HEK293T (cell line): ENCODE measurements around the gene UNC79.

Experiments used
- FOXM1 ChIP-seq: fragments of 450-650 bp; IDR thresholded peaks from 2 replicates; pipeline ENCODE4 v1.6.1; 2017; ENCODE audit warnings: mild to moderate bottlenecking, borderline replicate concordance
- HDGF ChIP-seq: fragments of 450-650 bp; IDR thresholded peaks from 2 replicates; pipeline ENCODE4 v1.6.1; 2017; ENCODE audit warnings: antibody characterized with exemption, borderline replicate concordance

GRCh38 chr14:93548102-93548843, 117.5 kb downstream of the UNC79 start:
- TF ChIP-seq FOXM1 = no peak
- TF ChIP-seq HDGF = no peak
